Measurements from ENCODE around the gene CCR7. TPM values are rescaled to one million over a fixed set of nuclear protein-coding genes. Genes with fewer than 3 reads are reported as not detected.

CCR7 gene
- polyA plus RNA-seq, 1 of the 3 experiments (the other 2 are of a cell fraction) = not detected

DNA sequence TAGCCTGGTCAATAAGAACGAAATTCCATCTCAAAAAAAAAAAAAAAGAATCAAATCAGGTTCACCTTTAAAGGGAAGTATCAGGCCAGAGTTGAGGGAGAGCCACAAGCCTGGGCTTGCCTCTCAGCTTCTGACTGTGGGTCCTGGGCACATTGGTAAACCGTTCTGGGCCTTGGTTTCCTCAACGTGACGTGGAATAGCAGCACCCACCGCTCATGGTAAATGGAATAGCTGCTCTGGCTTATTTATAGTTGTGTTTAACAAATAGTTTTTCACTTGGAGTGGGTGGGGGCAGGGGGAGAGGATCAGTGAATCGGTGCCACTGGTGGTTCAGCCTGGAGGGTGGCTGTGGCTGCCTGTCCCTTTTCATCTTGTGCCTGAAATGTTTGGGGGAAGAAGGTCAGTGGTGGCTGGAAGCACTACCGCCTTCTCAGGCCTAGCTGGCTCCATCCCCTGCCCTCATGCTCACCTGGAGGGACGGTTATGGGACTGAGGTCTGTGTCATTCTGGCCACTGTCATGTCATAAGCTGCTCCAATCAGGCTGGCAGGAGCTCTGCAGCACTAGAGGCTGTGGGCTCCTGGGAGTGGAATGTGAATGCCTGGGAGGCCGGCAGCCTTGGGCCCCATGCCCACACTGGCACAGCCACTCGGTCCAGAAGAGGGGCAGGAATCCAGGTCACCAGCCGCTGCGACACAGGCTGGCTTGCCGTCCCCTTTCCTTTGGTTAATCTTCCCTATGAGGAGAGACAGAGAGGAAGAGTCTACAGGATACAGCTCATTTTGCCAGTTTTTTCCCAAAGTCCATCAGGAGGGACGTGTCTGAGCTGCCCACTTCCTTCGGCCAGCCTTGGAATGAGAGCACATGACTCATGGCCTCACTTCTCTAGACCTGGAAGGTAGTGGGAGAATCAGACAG, 27.0 kb downstream of the CCR7 start:
- Histone ChIP-seq H3K27ac (ENCODE audit: low read depth in 2 of 2, low read length in 1 of 2) (peak overlapping the region; percentile 28 to 61; a peak in 2 of 4 replicates), H2AFZ (ENCODE audit: low read depth) (peak overlapping the region; percentile 24; the same call in 1 of the 2 replicates), H3K4me1 (ENCODE audit: control insufficient read depth in 1 of 2, insufficient read depth in 2 of 2, low read depth in 1 of 2, low read length in 1 of 2) (peaks cover 13 to 66% of the 10 kb centered on the region in 2 experiments; a peak in 3 of 4 replicates), H3K4me3 (ENCODE audit: low read depth in 2 of 2, low read length in 1 of 2) (no peak overlapping the region), H3K9me3 (no peaks in the 10 kb centered on the region), H3K9ac (no peak overlapping the region), H3K79me2 (ENCODE audit: insufficient read depth) (no peaks in the 10 kb centered on the region), H4K20me1 (ENCODE audit: insufficient read depth) (no peaks in the 10 kb centered on the region), H3K4me2 (no peak overlapping the region), H3F3A (replicated peaks; ENCODE audit: insufficient read depth) (peaks cover 4% of the 10 kb centered on the region), H3K9me2 (no peaks in the 10 kb centered on the region), H3K36me3 (replicated peaks in 1 of 2; ENCODE audit: control insufficient read depth in 1 of 2, insufficient read depth in 2 of 2, low read length in 1 of 2) (no peaks in the 10 kb centered on the region), H3K27me3 (ENCODE audit: insufficient read depth) (no peaks in the 10 kb centered on the region)
- ChIA-PET CTCF (interaction anchor here (1.3 to 16.8 kb wide), 9 partner anchors 20 to 220 kb away, joined by 3 to 381 read pairs (median 9); partner anchors contain the start of genes CCR7, GJD3 and IGFBP4), POLR2A (interaction anchor here (1.2 to 1.6 kb wide), 2 partner anchors 17 to 48 kb away, joined by 3 read pairs; no protein-coding TSS in a partner anchor)
- DNase-seq = no peak
- WGBS (ENCODE audit: low lambda C conversion rate) = 85% methylated on average over 10 of the region's 15 CpGs
- TF ChIP-seq SIN3A (IDR thresholded peaks at IDR 0.05; ENCODE audit: borderline replicate concordance, low read depth, low read length) (no peak), RAD21 (IDR thresholded peaks at IDR 0.05; ENCODE audit: low read length) (no peak), RCOR1 (IDR thresholded peaks at IDR 0.05; ENCODE audit: low read length) (no peak), IRF3 (IDR thresholded peaks at IDR 0.05; ENCODE audit: low read depth, low read length) (no peak), TEAD4 (IDR thresholded peaks at IDR 0.05; ENCODE audit: borderline replicate concordance, insufficient read depth) (no peak), MAX (IDR thresholded peaks at IDR 0.05; ENCODE audit: low read depth) (no peak), JUND (IDR thresholded peaks at IDR 0.05) (no peak), FOXJ3 (CRISPR knock-in tag; IDR thresholded peaks at IDR 0.05) (no peak)

DNA sequence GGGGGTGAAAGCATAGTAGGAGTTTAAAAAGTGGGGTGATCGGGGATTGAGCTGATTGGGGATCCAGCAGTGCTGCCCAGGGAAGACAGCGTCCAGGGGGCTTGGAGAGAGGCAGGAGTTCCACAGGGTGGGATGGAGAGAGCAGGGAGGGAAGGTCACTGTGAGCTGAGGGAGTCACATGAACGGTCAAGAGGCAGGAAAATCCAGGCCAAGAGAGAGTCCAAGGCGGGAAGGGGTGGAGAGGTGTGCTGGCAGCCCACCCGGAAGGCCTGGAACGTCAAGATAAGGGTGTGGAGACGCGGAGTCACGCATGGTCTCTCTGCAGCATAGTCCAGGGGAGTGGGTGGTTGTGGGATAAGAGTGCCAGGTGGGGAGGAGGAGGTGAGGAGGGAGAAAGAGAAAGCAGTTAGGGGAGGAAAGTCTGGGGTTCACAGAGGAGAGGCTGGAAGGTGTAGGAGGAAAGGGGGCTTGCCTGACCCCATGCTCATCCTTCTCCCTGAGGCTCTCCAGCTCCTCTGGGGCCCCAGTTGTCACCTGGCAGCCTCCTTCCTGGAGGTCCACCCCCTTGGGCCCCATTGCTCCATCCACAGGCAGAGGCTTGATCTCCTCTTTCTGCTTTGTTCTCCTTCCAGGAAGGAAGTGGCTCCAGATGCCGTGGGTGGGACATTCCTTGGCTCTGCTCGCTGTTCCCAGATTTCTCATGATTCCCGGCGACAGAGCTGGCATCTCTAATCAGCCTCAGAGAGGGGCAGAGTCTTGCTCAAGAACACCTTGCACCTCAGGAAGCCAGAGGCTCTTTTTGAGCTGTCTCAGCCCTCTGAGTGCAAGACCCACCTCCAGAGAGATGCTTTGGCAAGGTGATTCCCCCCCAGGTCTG, 28.7 kb downstream of the CCR7 start:
- Histone ChIP-seq H3K9me3 (no peaks in the 10 kb centered on the region), H3K79me2 (ENCODE audit: insufficient read depth) (no peaks in the 10 kb centered on the region), H3K36me3 (replicated peaks in 1 of 2; ENCODE audit: control insufficient read depth in 1 of 2, insufficient read depth in 2 of 2, low read length in 1 of 2) (no peaks in the 10 kb centered on the region), H3K4me1 (ENCODE audit: control insufficient read depth in 1 of 2, insufficient read depth in 2 of 2, low read depth in 1 of 2, low read length in 1 of 2) (peaks cover 5 to 49% of the 10 kb centered on the region in 2 experiments; a peak in 2 of 4 replicates), H3K9me2 (no peaks in the 10 kb centered on the region), H3K4me3 (ENCODE audit: low read depth in 2 of 2, low read length in 1 of 2) (no peak overlapping the region), H3K9ac (no peak overlapping the region), H3K27me3 (ENCODE audit: insufficient read depth) (no peaks in the 10 kb centered on the region), H3F3A (replicated peaks; ENCODE audit: insufficient read depth) (peaks cover 4% of the 10 kb centered on the region), H3K27ac (ENCODE audit: low read depth in 2 of 2, low read length in 1 of 2) (no peak overlapping the region; a peak in 1 of 4 replicates), H3K4me2 (no peak overlapping the region), H2AFZ (ENCODE audit: low read depth) (peak overlapping the region; percentile 37; the same call in 1 of the 2 replicates), H4K20me1 (ENCODE audit: insufficient read depth) (no peaks in the 10 kb centered on the region)
- ChIA-PET POLR2A (interaction anchor here (1.2 kb wide), 1 partner anchor 20 kb away, joined by 3 read pairs; no protein-coding TSS in a partner anchor), CTCF (interaction anchor here (0.9 to 16.8 kb wide), 11 partner anchors 21 to 335 kb away, joined by 3 to 381 read pairs (median 5); partner anchors contain the start of genes CCR7, GJD3, IGFBP4 and TOP2A)
- DNase-seq = no peak
- TF ChIP-seq TCF12 (IDR thresholded peaks at IDR 0.05) = peak; percentile 20; the same call in 1 of the 2 replicates
- TF ChIP-seq GABPA (IDR thresholded peaks at IDR 0.05; ENCODE audit: low read depth) = no peak
- no peak for TF ChIP-seq EZH2phosphoT487 (IDR thresholded peaks at IDR 0.05; ENCODE audit: borderline replicate concordance, low read depth)
- WGBS (ENCODE audit: low lambda C conversion rate) = 69% methylated on average over 11 of the region's 13 CpGs

Measured in SK-N-SH (cell line).